GM12872 (cell line): ENCODE measurements around the gene PDE4B.

Source experiments
- CTCF ChIP-seq: IDR thresholded peaks from 3 replicates; pipeline ENCODE4 v1.5.1; 2011; ENCODE audit warnings: low read depth, mild to moderate bottlenecking, low read length, moderate library complexity; ENCODE audit not compliant: insufficient read depth

PDE4B gene

DNA sequence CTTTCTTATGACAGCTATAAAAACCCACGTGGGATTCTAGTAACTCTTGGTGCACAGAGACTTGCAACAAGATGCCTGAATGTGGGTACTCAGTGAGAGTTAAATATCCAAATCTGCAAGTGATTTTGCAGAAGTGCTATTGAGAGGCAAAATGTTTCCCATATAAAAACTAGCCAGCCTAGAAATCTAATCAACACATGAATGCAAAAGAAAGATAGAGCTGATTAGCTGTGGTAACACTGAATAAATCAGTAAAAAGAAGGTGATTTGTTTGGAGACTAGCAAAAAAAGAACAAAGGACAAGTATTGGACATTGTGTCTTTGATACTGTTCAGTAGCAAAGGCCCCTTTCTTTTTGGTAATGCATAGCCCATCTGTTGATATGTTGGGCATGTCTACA, 527.5 kb downstream of the PDE4B start:
- TF ChIP-seq CTCF = no peak

- no peak for TF ChIP-seq CTCF
Measured at GRCh38 chr1:66323958-66324625, 531.4 kb downstream of the PDE4B start.

- TF ChIP-seq CTCF = no peak
Measured at GRCh38 chr1:66325594-66326380, 533.1 kb downstream of the PDE4B start.

DNA sequence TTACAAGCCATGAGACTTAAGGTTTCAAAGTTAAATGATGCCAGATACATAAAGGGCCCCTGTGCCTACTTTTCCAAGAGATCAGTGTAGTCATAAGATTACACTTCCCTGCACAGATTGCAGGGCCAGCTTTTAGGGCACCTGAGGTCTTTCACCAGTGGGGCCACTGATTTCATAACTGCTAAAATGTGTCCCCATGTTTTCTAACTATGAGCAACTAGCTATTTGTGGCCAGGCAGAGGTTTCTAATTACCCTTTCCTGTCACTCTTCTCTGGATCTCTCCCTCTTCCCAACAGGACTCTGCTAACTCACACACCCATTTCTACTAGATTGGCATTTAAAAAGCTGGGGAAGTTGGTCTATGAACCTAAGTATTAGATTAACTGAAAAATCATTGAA, 534.2 kb downstream of the PDE4B start:
- no peak for TF ChIP-seq CTCF

DNA sequence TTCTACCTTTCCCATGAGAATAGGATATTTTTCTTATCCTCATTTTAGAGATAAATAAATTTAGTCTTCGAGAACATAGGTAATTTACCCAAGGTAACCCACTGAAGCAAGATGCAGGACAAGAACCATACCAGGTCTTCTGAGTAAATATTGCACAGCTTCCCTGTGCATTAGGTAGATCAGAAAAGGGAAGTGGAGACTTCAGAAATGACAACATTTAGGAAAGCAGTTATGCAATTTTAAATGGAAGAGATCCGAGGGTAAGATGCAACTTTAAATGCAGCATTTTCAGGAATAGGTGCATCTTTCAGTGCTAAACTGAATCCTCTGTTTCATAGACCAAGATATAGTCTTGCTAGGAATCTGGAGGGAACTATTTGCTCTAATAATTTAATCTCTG, 534.9 kb downstream of the PDE4B start:
- TF ChIP-seq CTCF = no peak

GRCh38 chr1:66328896-66329295, 536.2 kb downstream of the PDE4B start:
- no peak for TF ChIP-seq CTCF

DNA sequence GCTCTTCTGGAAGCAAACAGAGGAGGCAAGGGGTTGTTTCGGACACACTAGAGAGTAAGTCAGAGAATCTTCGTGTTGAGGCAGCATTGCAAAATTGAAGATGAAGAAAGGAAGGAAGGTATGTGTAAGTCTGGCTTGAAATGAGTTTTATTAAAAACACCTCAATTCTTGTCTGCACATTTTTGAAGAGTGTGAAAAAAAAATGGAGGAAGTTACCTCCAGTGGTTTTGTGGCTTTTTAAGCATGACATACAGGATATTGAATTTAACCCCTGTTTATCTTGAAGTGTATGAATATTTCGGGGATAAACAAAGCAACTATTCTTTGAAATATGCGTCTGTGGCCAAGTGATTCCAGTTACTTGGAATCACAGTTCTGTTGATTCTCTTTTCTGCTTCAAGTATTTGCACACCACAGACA, 538.0 kb downstream of the PDE4B start:
- no peak for TF ChIP-seq CTCF
